GM08714 (cell line): ENCODE measurements around the gene CCDC146.
"Not testable (repeated sequence)": the region's sequence is repeated elsewhere in the genome, so short reads cannot be mapped to it uniquely, and the experiment has no call there.

ENCODE experiments used
- H3K4me3 ChIP-seq: fragments of 200-500 bp; sonication (Bioruptor generic); 2 replicates; pipeline ENCODE4 v1.5.1; 2014; ENCODE audit warnings: mild to moderate bottlenecking, low read length, inconsistent platforms
- ZNF274 ChIP-seq: IDR thresholded peaks from 2 replicates; pipeline ENCODE4 v1.6.1; 2012; ENCODE audit warnings: mild to moderate bottlenecking, low read depth, low read length

The CCDC146 gene

DNA sequence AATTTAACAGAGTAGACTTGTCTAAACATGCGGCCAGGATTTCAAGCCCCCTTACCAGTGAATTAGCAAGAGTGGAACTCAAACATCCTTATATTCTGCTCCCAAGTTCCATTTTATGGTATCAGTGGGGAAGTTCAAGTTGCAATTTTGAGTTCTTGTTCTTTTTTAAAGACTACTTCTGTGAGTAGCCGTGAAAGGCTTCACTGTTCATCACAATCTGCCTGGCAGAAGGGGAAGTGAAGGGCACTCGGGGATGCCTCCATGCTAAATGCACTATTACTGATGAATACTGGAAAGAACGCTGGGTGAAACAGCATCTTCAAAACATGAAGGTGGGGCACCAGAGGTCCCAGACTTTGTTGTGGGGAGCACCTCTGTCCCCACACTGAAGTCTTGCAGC, 99.7 kb downstream of the CCDC146 start:
- TF ChIP-seq ZNF274: no peak

DNA sequence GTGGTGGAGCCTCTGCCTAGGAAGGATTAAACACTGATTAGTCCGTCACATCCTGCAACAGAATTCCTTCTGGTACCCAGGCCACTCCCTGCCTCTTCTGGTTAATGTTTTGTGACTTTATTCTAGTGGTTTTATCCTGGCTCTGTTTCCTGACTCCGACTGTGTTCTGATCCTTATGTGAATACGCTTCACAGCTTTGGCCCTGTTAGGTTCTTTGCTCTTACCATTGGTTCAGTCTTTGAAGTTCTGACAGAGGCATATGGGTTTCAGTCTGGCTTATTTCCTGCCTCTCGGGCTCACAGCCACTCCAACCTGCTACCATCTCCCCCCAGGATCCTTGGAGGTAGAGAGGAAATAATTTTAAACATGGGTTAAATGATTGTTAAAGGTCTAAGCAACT, 100.4 kb downstream of the CCDC146 start:
- TF ChIP-seq ZNF274: no peak
- no peak overlapping the region for H3K4me3 ChIP-seq

More for the DNA sequence above, 99.7 kb downstream of the CCDC146 start:
- no peak overlapping the region for H3K4me3 ChIP-seq

DNA sequence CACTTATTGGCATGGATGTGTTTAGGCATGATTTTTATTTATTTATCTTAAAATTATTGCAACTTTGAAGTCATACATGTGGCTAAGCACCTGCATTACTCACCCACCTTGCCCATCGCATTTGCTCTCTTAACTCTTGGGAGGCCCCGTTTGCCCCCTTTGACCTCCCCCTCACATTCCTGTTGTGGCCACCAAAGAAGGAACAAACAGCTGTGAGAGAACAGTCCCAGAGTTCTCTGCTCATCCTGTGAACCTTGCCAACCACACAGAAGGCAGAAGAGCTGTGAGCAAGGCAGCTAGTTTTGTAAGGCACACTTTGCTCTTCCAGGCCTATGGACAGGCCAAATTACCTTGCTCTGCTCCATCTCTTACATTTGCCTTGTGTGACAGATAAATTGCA, 100.8 kb downstream of the CCDC146 start:
- TF ChIP-seq ZNF274: no peak
- H3K4me3 ChIP-seq: no peak overlapping the region

DNA sequence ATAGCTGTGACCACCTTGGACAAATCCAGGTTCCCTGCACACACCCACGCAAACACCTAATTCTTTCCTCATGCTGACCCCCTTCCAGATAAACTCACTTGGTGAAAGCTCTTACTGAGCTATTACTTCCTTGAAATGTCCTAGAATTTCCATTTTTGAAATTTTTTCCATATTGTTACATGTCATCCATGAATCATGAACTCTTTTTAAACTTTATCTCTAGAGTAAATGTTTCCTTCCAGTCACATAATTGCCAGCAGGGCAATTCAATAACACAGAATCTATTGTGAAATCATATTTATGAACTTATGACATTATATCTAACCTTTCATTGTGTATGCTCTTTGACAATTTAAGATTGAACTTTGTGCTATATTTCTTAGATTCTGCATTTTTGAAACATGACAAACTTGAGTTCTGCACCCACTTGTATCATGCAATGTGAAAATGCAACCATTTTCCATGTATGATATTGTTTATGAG, 104.0 kb downstream of the CCDC146 start:
- no peak for TF ChIP-seq ZNF274
- H3K4me3 ChIP-seq: no peak overlapping the region

DNA sequence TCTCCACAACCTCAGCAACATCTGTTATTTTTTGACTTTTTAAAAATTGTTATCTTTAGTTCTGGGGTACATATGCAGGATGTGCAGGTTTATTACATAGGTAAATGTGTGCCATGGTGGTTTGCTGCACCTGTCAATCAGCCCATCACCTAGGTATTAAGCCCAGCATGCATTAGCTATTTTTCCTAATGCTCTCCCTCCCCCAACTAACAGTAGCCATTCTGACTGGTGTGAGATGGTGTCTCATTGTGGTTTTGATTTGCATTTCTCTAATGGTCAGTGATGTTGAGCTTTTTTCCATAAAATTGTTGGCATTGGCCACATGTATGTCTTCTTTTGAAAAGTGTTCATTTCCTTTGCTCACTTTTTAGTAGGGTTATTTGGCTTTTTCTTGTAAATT, 106.4 kb downstream of the CCDC146 start:
- not testable (repeated sequence) for H3K4me3 ChIP-seq

DNA sequence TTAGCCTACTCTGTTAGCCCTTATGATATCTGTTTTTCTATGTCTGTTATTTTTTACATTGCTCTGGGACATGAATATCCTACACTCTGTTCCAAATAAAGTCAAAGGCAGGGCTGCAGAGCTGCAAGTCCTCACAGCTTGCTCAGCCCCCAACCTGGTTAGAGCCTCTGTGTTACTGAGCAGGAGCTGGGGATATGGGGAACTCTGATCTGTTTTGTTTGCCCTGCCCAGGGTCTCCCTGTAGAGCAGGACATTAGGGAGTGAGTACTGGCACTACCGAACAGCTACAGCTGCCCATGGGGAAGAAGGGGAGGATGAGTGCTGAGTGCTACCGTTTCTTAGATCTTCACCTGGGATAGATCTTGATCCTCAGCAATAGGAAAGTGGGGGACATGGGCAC, 110.1 kb downstream of the CCDC146 start:
- H3K4me3 ChIP-seq: no peak overlapping the region
- no peak for TF ChIP-seq ZNF274

DNA sequence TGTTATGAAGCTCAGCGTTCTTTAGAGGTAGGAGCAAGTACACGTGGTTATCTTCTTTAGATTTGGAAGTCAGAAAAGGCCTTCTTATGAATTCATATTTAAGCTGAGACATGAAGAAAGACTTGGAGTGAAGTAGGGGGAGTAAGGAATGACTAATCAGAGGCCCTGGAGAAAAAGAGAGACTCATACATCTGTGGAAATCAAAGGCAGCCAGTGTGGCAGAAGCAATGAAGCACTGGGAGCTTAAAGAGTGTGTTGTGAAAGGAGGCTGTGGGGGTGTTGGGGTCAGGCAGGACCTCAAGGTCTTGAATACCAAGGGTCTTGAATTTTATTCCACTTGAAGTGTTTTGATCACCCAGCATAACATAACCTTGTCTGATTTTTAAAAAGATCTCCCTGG, 112.9 kb downstream of the CCDC146 start:
- no peak for TF ChIP-seq ZNF274
- H3K4me3 ChIP-seq: no peak overlapping the region

DNA sequence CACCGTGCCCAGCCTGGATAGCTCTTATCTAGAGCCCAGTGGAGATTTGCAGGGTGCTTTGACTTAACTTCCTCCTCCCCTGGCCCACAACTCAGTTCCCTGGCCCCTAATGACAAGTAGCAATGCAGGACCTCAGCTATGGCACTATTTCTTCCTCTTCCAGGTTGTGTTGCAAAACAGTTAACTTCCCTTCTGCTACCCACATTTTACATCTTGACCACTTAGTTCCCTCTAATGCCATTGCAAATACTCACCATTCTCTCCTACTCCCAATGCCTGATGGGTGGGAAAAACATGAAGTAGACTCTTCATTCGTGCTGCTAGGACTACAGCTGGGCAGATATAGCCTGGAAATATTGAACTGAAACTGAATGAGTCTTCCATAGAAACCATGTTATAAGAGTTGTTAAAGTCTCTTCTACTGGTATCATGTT, 116.3 kb downstream of the CCDC146 start:
- H3K4me3 ChIP-seq: no peak overlapping the region
- no peak for TF ChIP-seq ZNF274

DNA sequence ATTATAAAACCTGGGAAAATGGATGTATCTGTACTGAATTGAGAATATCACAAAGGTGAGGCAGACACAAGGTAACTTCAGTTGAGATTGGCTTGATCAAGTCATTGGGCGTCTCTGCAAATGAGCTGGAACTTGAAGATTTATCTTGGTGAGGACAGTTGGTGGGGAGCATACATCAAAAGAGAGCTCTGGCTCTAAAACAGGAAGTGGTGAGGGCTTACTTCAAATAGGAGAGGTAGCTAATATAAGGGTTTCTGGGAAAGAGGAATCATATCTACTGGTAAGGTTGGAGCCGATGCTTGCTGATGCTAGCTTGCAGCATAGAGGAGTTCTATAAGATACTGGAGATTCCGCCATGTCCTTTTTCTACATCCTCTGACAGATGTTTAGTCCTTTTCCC, 117.1 kb downstream of the CCDC146 start:
- no peak overlapping the region for H3K4me3 ChIP-seq
- no peak for TF ChIP-seq ZNF274

DNA sequence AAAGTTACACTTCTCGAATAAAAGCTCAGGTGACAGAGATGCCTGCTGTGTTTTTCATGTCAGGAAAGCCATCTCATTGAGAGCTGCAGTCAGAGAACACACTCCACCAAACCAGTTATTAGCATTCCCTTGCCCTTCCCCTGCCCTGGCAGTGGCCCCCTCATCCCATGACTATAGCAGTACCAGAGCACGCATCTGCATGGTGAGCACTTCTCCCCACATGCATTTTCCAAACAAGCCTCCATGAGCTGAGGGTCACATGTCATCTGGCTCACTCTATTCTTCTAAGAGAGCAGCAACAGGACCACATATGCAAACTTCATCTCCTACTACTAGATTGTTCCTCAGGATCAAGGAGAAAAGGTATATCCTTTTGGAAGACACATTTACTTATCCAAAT, 119.7 kb downstream of the CCDC146 start:
- no peak for TF ChIP-seq ZNF274
- no peak overlapping the region for H3K4me3 ChIP-seq

DNA sequence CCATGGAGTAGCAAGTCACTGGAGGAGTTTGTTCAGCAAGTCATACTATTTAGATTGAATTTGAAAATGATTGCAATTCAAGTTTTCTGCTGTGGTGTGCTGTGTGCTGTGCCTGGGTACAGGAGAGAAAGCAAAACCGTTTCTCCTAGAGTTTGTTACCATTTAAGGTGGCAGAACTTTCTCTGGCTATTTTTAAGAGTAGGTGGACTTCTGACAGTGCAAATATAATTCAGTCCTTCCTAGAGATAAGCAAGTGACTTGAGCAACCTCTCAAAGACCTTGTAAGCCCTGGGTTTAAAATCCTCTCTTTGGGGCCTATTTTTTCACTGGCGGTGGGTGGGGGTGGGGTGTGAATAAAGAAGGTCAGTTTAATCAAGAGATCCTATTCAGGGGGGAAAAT, 120.1 kb downstream of the CCDC146 start:
- no peak for TF ChIP-seq ZNF274
- no peak overlapping the region for H3K4me3 ChIP-seq

DNA sequence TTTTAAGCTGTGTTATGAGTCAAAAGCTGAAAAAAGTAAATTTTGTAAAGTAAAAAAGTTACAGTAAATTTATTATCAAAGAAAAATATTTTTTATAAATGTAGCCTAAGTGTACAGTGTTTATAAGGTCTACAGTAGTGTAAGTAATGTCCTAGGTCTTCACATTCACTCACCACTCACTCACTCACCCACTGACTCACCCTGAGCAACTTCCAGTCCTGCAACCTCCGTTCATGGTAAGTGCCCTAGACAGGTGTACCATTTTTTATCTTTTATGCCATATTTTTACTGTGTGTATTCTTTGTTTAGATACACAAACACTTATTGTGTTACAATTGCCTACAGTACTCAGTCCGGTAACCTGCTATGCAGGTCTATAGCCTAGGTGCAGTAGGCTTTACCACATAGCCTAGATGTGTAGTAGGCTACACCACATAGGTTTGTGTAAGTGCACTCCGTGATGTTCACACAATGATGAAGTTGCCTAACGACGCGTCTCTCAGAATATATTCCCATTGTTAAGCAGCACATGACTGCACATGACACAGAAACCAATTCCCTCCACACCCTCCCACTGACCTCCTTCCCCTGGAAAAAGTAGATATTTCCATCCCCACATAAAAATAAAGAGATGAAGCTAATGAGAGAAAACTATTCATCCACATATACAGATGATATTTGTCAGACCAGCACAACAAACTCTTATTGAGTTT, 122.0 kb downstream of the CCDC146 start:
- no peak for TF ChIP-seq ZNF274
- H3K4me3 ChIP-seq: no peak overlapping the region

DNA sequence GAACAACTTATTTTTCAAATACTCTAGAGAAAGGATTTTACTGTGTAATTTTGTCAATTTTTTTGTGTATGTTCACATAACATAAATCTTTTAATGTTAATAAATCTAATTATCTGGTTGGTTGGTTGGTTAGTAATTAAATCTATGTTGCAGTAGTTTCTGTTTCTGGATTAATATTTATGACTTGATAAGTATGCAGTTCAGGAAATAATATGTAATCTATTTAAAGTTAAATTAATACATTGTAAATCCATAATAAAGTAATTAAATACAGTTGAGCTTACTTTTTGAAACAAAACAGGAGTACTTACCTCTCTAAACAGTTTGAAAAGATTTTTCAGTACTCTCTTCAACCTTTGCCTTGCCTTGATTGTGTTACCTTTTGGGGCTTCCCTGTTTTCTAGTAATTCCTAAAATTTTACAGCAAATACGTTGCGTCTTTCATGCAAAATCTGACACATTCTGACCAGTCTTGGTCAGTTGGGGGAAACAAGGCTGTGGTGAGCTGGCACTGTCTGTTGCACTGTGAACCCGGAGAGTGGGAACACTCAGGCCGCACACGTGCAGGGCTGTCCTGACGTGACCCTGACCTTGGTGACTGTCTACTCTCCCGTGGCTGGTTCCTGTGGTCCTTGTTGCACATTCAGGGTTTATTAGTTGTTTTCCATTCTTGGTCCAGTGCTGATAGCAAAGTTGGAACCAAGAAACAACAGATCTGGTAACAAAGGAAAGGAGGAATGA, 122.8 kb downstream of the CCDC146 start:
- no peak for TF ChIP-seq ZNF274
- no peak overlapping the region for H3K4me3 ChIP-seq

DNA sequence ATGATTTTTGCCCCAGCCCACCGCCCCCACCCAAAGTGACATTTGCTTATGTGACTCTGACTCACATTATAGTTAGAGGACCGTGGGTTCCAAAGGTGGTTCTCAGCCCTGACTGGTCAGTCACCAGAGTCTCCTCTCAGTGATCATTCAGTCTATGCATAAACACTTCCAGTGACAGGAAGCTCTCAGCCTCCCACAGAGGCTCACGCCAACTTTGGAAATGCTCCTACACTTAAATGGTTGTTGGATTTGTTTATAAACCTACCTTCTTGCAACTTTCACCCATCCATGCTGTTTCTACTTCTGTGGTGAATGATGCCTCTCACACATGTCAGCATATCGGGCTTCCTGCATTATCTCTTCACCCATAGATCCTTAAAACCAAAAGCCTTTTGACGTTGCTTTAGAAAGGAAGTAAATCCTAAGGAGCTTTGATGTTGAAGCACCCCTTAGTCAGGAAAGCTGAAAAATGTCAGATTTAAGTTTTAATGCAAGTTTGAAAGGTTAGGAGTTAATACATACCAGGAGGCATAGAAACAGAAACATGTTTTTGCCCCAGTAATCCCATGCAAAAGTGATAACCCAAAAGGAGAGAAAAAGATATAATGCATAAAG, 123.7 kb downstream of the CCDC146 start:
- no peak overlapping the region for H3K4me3 ChIP-seq
- TF ChIP-seq ZNF274: no peak
